Stimulated activated memory B cell treated with anti-CD40 and anti-IgM and Interleukin-4, amounts not matched to agents 10 μg/mL and 1 μg/mL and 100 μg/mL, for 72 hours (primary cell): ENCODE results near the gene FOSL1.

Experiments
- ATAC-seq: fragments of 150-1000 bp; cut with Tn5 transposase; 2 replicates; pipeline ENCODE4 v1.10.0; 2021
- H3K27ac Mint-ChIP-seq: one replicate; pipeline ENCODE4 v1.8.0; 2022; ENCODE audit warnings: mild to moderate bottlenecking, mixed read lengths
- H3K27me3 Mint-ChIP-seq: one replicate; pipeline ENCODE4 v1.8.0; 2022; ENCODE audit warnings: mixed read lengths
- H3K36me3 Mint-ChIP-seq: one replicate; pipeline ENCODE4 v1.8.0; 2022; ENCODE audit warnings: mixed read lengths
- H3K4me1 Mint-ChIP-seq: one replicate; pipeline ENCODE4 v1.8.0; 2022; ENCODE audit warnings: mixed read lengths
- H3K4me3 Mint-ChIP-seq: one replicate; pipeline ENCODE4 v1.8.0; 2022; ENCODE audit warnings: mild to moderate bottlenecking, moderate library complexity, mixed read lengths
- H3K9me3 Mint-ChIP-seq: one replicate; pipeline ENCODE4 v1.8.0; 2022; ENCODE audit warnings: mixed read lengths

Gene FOSL1

DNA sequence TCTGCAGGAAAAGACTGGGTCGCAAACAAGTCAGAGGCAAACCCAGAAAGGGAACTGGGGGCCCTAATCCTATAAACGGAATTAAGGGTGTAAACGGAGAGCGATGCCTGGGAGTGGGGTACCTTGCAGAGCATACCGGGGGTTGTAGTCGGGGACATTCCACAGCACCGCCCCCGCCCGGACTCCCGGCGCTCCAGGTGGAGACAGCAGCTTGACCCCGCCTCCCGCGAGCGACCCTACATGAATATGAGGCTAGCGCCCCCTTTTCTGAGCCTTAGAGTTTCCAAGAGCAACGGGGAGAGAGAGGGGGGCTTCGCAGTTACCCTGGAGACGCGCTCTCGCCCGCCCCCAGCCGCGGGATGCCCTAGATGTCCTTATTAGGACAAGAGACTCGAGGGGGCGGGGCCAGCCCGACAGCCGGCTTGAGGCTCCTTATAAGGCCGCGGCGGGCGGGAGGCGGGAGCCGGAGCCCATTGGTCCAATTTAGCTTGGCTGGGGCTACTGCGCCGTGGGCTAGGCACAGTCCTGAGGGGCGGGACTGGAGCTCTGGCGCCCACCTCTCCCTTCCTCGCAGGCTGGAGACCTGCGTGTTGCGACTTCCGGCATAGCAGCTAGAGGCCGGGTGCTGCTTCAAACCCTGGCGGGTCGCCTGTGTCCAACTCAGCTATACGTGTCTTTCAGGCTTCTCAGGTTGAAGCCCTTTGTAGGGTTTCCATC is 40.9 kb downstream of the FOSL1 start:
- Mint-ChIP-seq H3K9me3 (no peaks in the 10 kb centered on the region), H3K27ac (peak overlapping the region; percentile 97), H3K36me3 (peaks cover 48% of the 10 kb centered on the region), H3K4me3 (peak overlapping the region; percentile 90), H3K4me1 (peaks cover 68% of the 10 kb centered on the region), H3K27me3 (no peaks in the 10 kb centered on the region)
- ATAC-seq: peak; percentile 85

- Mint-ChIP-seq H3K4me1 (peaks cover 73% of the 10 kb centered on the region), H3K36me3 (peaks cover 48% of the 10 kb centered on the region), H3K27me3 (no peaks in the 10 kb centered on the region), H3K4me3 (peak overlapping the region; percentile 90), H3K27ac (peak overlapping the region; percentile 97), H3K9me3 (no peaks in the 10 kb centered on the region)
- ATAC-seq: no peak
These were observed 41.5 kb downstream of the FOSL1 start for GRCh38 chr11:65858681-65859087.

- Mint-ChIP-seq H3K36me3 (peaks cover 48% of the 10 kb centered on the region), H3K27ac (peak within 1 kb of the TSS; percentile 97), H3K4me1 (peaks cover 74% of the 10 kb centered on the region), H3K9me3 (no peaks in the 10 kb centered on the region), H3K27me3 (no peaks in the 10 kb centered on the region), H3K4me3 (peak within 1 kb of the TSS; percentile 90)
- peak; percentile 82 for ATAC-seq
These were observed 42.1 kb downstream of the FOSL1 start, which contains the start of gene CFL1 for GRCh38 chr11:65857853-65858680. Gene CFL1 (minus strand): TSS chr11:65858180. CDS start chr11:65858099, 81 bp downstream.

DNA sequence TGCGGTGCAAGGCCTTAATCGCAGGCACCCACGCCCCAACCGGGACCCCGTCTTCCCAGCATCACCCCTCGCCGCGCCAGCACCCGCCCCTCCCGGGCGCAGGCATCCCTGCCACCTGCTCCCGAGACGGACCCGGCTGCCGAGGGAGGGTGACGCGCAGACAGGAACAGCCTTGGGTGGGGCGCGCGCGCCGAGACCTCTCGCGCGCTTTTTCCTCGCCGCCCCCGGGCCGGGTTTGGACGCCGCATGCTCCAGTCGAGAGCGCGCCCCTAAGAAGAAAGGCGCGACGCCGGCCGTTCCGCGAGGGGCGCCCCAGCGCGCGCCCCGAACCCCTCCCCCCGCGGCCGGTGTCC is 42.7 kb downstream of the FOSL1 start:
- Mint-ChIP-seq H3K4me3 (peak overlapping the region; percentile 87), H3K27ac (peak overlapping the region; percentile 97), H3K36me3 (peaks cover 47% of the 10 kb centered on the region), H3K9me3 (no peaks in the 10 kb centered on the region), H3K27me3 (no peaks in the 10 kb centered on the region), H3K4me1 (peaks cover 68% of the 10 kb centered on the region)
- peak; percentile 0 for ATAC-seq

- H3K27me3 Mint-ChIP-seq: no peaks in the 10 kb centered on the region
- peak; percentile 65 for ATAC-seq
- no peaks in the 10 kb centered on the region for H3K9me3 Mint-ChIP-seq
- peak overlapping the region; percentile 87 for H3K4me3 Mint-ChIP-seq
- peaks cover 51% of the 10 kb centered on the region for H3K36me3 Mint-ChIP-seq
- H3K27ac Mint-ChIP-seq: peak overlapping the region; percentile 97
- H3K4me1 Mint-ChIP-seq: peaks cover 66% of the 10 kb centered on the region
These were observed 43.3 kb downstream of the FOSL1 start for GRCh38 chr11:65856689-65857499.

DNA sequence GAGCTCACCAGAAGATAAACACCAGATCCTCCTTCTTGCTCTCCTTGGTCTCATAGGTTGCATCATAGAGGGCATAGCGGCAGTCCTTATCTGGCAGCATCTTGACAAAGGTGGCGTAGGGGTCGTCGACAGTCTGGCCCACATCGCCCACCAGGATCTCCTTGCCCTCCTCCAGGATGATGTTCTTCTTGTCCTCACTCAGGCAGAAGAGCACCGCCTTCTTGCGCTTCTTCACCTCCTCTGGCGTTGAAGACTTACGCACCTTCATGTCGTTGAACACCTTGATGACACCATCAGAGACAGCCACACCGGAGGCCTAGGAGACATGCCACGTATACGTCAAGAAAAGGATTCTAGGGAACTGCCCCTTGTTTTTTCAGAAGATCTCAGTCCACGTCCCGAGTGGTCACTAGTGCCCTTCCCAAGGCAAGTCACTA is 44.2 kb downstream of the FOSL1 start:
- ATAC-seq: no peak
- Mint-ChIP-seq H3K36me3 (peaks cover 60% of the 10 kb centered on the region), H3K4me1 (peaks cover 57% of the 10 kb centered on the region), H3K27me3 (no peaks in the 10 kb centered on the region), H3K4me3 (peak overlapping the region; percentile 87), H3K27ac (peak overlapping the region; percentile 97), H3K9me3 (no peaks in the 10 kb centered on the region)

DNA sequence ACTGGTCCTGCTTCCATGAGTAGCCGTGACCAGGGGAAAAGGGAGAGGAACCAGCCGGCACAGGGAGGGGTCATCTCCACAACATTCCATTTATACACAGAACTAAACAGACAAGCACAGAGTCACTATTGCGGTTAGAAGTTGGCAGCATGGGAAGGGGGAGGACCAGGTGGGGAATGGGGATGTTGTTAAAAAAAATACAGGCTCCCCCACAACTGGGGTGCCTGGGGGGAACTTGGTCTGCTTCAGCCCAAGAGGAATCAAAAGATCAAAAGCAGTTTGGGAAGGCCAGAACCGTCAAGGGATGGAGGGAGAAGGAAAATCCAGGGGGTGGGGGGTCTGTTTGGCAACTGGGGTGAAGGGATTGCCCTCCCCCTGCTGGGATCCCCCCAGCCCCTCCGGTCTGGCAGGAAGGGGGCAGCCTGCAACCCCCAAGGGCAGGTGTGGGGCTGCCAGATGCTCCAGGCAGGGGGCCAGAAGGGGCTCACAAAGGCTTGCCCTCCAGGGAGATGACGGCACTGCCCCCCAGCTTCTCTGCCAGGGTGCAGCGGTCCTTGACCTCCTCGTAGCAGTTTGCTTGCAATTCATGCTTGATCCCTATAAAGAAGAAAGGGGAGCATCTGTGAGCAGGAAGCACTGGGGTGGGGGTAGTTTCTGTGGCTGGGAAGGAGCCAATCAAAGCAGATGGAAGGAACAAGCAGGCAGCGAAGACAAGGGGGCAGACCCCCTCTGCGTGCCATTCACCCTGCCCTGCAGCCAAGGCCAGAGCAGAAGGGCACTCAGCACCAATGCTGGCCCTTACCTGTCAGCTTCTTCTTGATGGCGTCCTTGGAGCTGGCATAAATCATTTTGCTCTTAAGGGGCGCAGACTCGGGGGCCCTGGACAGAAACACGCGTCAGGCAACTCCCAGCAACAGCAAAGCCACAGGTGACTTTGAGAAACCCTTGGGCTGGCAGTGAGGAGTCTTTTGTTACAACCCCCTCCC is 45.0 kb downstream of the FOSL1 start:
- no peak for ATAC-seq
- Mint-ChIP-seq H3K4me3 (peak overlapping the region; percentile 87), H3K4me1 (peaks cover 53% of the 10 kb centered on the region), H3K27me3 (no peaks in the 10 kb centered on the region), H3K27ac (peak overlapping the region; percentile 65), H3K36me3 (peaks cover 66% of the 10 kb centered on the region), H3K9me3 (no peaks in the 10 kb centered on the region)

DNA sequence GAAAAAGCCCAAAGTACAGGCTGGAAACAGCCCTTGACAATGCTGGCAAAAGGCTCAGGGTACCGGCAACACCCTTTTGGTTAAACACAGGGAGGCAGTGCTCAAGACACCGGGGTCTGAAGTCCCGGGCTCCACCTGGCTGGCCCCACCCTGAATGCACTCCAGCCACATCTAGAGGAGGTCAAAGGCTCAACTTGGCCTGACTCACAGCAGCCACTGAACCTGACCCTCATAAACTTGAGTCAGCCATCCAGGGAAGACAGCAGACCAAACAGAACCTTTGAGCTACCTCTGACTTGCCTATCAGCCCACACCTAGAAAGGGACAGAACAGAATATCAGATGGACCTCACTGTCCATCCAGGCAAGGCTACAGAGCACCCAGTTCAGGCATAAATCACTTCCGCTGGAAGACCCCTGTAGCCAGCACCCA is 46.0 kb downstream of the FOSL1 start:
- ATAC-seq: no peak
- peaks cover 66% of the 10 kb centered on the region for H3K36me3 Mint-ChIP-seq
- no peak overlapping the region for H3K27ac Mint-ChIP-seq
- H3K9me3 Mint-ChIP-seq: no peaks in the 10 kb centered on the region
- peaks cover 47% of the 10 kb centered on the region for H3K4me1 Mint-ChIP-seq
- peak overlapping the region; percentile 46 for H3K4me3 Mint-ChIP-seq
- H3K27me3 Mint-ChIP-seq: no peaks in the 10 kb centered on the region

DNA sequence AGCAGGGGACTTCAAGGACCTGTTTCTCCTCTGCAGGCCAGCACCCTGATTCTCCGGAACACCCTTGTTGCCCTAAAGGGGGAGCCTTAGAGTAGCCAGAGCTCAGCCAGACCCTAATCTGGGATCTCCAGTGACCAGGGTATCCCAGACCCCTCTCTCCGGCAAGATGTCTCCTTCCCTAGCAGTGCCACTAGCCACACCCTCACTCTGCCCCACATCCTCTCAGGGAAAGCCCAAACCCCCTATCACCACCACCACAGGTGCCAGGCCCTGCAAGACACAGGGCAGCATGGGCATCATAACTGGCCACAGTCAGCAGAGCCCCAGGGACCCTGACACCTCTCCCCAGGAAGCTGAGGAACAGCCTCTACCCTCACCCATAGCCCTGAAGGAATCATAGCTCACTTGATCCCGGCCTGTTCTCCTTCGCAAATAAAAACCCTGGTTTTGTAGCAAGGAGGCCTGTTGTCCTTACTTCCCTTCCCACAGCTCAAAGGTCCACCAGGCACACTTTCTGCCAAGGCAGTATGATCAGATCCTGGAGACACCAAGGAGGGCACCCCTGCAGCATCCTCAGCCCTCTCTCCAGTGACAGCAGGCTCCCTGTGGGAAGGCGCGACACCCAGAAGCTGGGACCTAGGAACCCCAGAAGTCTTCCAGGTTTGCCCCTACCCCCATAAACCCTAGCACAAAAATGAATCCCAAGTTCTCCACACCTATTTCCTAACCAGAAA is 46.8 kb downstream of the FOSL1 start:
- Mint-ChIP-seq H3K9me3 (no peaks in the 10 kb centered on the region), H3K4me1 (peaks cover 40% of the 10 kb centered on the region), H3K27ac (no peak overlapping the region), H3K27me3 (no peaks in the 10 kb centered on the region), H3K36me3 (peaks cover 66% of the 10 kb centered on the region), H3K4me3 (peak overlapping the region; percentile 24)
- ATAC-seq: no peak

DNA sequence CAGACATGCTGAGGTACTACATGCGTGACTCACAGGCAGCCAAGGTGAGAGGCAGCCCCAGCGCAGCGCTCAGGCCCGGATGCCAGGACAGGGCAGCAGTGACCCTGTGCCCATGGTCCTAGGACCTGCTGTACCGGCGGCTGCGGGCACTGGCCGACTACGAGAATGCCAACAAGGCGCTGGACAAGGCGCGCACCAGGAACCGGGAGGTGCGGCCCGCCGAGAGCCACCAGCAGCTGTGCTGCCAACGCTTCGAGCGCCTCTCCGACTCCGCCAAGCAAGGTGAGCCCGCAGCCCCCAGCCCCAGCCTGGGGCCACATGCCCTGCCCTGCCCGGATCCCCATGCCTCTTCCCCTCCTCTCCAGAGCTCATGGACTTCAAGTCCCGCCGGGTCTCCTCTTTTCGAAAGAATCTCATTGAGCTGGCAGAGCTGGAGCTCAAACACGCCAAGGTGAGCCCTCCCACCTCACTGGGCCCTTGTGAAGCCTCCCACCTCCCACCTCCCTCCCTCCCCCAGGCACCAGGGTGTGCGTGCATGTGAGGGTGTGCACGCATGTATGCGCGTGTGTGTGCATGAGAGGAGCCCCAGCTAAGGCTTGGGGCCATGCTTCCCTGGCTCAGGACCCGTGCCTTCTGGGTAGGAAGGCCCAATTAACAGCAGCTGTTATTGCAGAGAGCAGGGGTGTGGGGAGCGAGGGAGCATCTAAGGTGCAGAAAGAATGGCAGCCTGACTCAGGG is 47.5 kb downstream of the FOSL1 start:
- no peak for ATAC-seq
- Mint-ChIP-seq H3K27ac (no peak overlapping the region), H3K27me3 (no peaks in the 10 kb centered on the region), H3K9me3 (no peaks in the 10 kb centered on the region), H3K4me1 (peaks cover 36% of the 10 kb centered on the region), H3K4me3 (no peak overlapping the region), H3K36me3 (peaks cover 66% of the 10 kb centered on the region)

GRCh38 chr11:65851811-65852507 is 48.2 kb downstream of the FOSL1 start:
- no peak overlapping the region for H3K27ac Mint-ChIP-seq
- no peak for ATAC-seq
- H3K27me3 Mint-ChIP-seq: no peaks in the 10 kb centered on the region
- no peaks in the 10 kb centered on the region for H3K9me3 Mint-ChIP-seq
- H3K4me3 Mint-ChIP-seq: peak overlapping the region; percentile 12
- peaks cover 64% of the 10 kb centered on the region for H3K36me3 Mint-ChIP-seq
- H3K4me1 Mint-ChIP-seq: peaks cover 36% of the 10 kb centered on the region

GRCh38 chr11:65851083-65851579 is 49.1 kb downstream of the FOSL1 start:
- peak; percentile 13 for ATAC-seq
- H3K4me1 Mint-ChIP-seq: peaks cover 28% of the 10 kb centered on the region
- H3K36me3 Mint-ChIP-seq: peaks cover 56% of the 10 kb centered on the region
- H3K4me3 Mint-ChIP-seq: no peak overlapping the region
- no peak overlapping the region for H3K27ac Mint-ChIP-seq
- no peaks in the 10 kb centered on the region for H3K9me3 Mint-ChIP-seq
- H3K27me3 Mint-ChIP-seq: no peaks in the 10 kb centered on the region
